CD4-positive, alpha-beta T cell treated with Interleukin-10 for 1 hour (primary cell): ENCODE measurements around the gene ACBD6.
"Not testable (repeated sequence)": the region's sequence is repeated elsewhere in the genome, so short reads cannot be mapped to it uniquely, and the experiment has no call there.

Experiments used
- DNase-seq: peaks from one replicate; pipeline ENCODE4 v3.0.0-alpha.2; 2020

ACBD6 gene

GRCh38 chr1:180486092-180486491 is 16.3 kb downstream of the ACBD6 start:
- no peak for DNase-seq

- no peak for DNase-seq
Measured at GRCh38 chr1:180484490-180484889, 17.9 kb downstream of the ACBD6 start.

- peak; percentile 55 for DNase-seq
Measured at GRCh38 chr1:180482425-180483275, 19.7 kb downstream of the ACBD6 start.

GRCh38 chr1:180470031-180470430 is 32.3 kb downstream of the ACBD6 start:
- DNase-seq, result no peak

- DNase-seq, result no peak
Measured at GRCh38 chr1:180468311-180468710, 34.1 kb downstream of the ACBD6 start.

GRCh38 chr1:180462102-180462501 is 40.3 kb downstream of the ACBD6 start:
- no peak for DNase-seq

GRCh38 chr1:180461682-180462081 is 40.7 kb downstream of the ACBD6 start:
- DNase-seq, result not testable (repeated sequence)

- DNase-seq, result no peak
Measured at GRCh38 chr1:180458807-180459206, 43.6 kb downstream of the ACBD6 start.

- no peak for DNase-seq
Measured at GRCh38 chr1:180456191-180456590, 46.2 kb downstream of the ACBD6 start.

GRCh38 chr1:180451504-180451903 is 50.9 kb downstream of the ACBD6 start:
- DNase-seq, result no peak

GRCh38 chr1:180444522-180444921 is 57.9 kb downstream of the ACBD6 start:
- DNase-seq, result no peak

- no peak for DNase-seq
Measured at GRCh38 chr1:180440335-180440734, 62.0 kb downstream of the ACBD6 start.

- DNase-seq, result no peak
Measured at GRCh38 chr1:180435566-180435965, 66.8 kb downstream of the ACBD6 start.

GRCh38 chr1:180433873-180434272 is 68.5 kb downstream of the ACBD6 start:
- no peak for DNase-seq

- no peak for DNase-seq
Measured at GRCh38 chr1:180431683-180432082, 70.7 kb downstream of the ACBD6 start.

- no peak for DNase-seq
Measured at GRCh38 chr1:180428782-180429695, 73.3 kb downstream of the ACBD6 start.

GRCh38 chr1:180425952-180426351 is 76.4 kb downstream of the ACBD6 start:
- no peak for DNase-seq

- DNase-seq, result no peak
Measured at GRCh38 chr1:180424848-180425457, 77.4 kb downstream of the ACBD6 start.

- no peak for DNase-seq
Measured at GRCh38 chr1:180421614-180422013, 80.8 kb downstream of the ACBD6 start.

- DNase-seq, result not testable (repeated sequence)
Measured at GRCh38 chr1:180421145-180421544, 81.2 kb downstream of the ACBD6 start.

GRCh38 chr1:180415985-180416633 is 86.3 kb downstream of the ACBD6 start:
- DNase-seq, result peak; percentile 30

GRCh38 chr1:180415236-180415848 is 87.0 kb downstream of the ACBD6 start:
- no peak for DNase-seq
